ENCODE data around the gene PLCH1. TPM values are rescaled to one million over a fixed set of nuclear protein-coding genes. Genes with fewer than 3 reads are reported as not detected.

PLCH1 gene
- total and polyA plus RNA-seq, 9 of the 15 experiments (the other 6 are each of a cell fraction or from before 2014, with no cell fraction given): 0.17 to 0.62 (median 0.40) TPM

DNA sequence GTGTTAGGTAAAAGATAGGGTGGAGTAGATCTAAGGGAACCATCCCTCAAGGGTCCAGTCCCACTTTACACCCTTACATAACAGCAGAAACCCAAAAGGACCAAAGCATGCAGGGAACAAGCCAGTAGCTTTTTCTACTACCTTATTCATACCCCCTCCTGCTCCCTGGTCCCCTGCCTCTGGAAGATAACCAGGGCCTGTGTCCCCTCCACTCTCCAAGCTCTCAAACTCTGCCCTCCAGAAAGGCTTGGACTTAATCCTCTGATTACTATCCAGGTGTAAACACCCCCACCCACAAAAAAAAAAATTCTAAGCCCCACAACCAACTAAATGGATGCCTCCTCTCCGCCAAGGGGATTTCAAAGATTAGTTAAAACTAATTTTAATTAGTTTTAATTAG, 417.4 kb downstream of the PLCH1 start:
- H3K27ac ChIP-seq (ENCODE audit: extremely low read depth, low read depth, low read length): no peak overlapping the region
- ATAC-seq: peak; percentile 53
- H3K9me1 ChIP-seq (ENCODE audit: control insufficient read depth, insufficient read depth, low read length): no peaks in the 10 kb centered on the region
- H3K4me3 ChIP-seq: no peak overlapping the region
- TF ChIP-seq, protein P1, sequence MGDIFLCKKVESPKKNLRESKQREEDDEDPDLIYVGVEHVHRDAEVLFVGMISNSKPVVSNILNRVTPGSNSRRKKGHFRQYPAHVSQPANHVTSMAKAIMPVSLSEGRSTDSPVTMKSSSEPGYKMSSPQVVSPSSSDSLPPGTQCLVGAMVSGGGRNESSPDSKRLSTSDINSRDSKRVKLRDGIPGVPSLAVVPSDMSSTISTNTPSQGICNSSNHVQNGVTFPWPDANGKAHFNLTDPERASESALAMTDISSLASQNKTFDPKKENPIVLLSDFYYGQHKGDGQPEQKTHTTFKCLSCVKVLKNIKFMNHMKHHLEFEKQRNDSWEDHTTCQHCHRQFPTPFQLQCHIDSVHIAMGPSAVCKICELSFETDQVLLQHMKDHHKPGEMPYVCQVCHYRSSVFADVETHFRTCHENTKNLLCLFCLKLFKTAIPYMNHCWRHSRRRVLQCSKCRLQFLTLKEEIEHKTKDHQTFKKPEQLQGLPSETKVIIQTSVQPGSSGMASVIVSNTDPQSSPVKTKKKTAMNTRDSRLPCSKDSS (IDR thresholded peaks at IDR 0.05; ENCODE audit: low read depth, partially characterized antibody): no peak
- TF ChIP-seq, protein P2, sequence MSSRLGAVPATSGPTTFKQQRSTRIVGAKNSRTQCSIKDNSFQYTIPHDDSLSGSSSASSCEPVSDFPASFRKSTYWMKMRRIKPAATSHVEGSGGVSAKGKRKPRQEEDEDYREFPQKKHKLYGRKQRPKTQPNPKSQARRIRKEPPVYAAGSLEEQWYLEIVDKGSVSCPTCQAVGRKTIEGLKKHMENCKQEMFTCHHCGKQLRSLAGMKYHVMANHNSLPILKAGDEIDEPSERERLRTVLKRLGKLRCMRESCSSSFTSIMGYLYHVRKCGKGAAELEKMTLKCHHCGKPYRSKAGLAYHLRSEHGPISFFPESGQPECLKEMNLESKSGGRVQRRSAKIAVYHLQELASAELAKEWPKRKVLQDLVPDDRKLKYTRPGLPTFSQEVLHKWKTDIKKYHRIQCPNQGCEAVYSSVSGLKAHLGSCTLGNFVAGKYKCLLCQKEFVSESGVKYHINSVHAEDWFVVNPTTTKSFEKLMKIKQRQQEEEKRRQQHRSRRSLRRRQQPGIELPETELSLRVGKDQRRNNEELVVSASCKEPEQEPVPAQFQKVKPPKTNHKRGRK (tag; IDR thresholded peaks at IDR 0.05): no peak
- TF ChIP-seq FOXA3 (CRISPR knock-in tag; conservative IDR thresholded peaks at IDR 0.05 in 1 of 2, IDR thresholded peaks at IDR 0.05 in 1 of 2) (no peak), TAL1 (IDR thresholded peaks at IDR 0.05) (peak; percentile 33; the same call in 1 of the 2 replicates), NFE2 (IDR thresholded peaks at IDR 0.05; ENCODE audit: low read depth) (no peak), ARID1B (IDR thresholded peaks at IDR 0.05) (0 out of 2 replicates have a peak, but pooled peaks have one; percentile 33), RUNX1 (IDR thresholded peaks at IDR 0.05; ENCODE audit: low read depth) (no peak), HNRNPL (IDR thresholded peaks at IDR 0.05; ENCODE audit: low read depth, low read length) (no peak), CBFA2T3 (IDR thresholded peaks at IDR 0.05) (peak; percentile 56)
- TF ChIP-seq, protein P3, sequence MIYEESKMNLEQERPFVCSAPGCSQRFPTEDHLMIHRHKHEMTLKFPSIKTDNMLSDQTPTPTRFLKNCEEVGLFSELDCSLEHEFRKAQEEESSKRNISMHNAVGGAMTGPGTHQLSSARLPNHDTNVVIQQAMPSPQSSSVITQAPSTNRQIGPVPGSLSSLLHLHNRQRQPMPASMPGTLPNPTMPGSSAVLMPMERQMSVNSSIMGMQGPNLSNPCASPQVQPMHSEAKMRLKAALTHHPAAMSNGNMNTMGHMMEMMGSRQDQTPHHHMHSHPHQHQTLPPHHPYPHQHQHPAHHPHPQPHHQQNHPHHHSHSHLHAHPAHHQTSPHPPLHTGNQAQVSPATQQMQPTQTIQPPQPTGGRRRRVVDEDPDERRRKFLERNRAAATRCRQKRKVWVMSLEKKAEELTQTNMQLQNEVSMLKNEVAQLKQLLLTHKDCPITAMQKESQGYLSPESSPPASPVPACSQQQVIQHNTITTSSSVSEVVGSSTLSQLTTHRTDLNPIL (CRISPR knock-in tag; IDR thresholded peaks at IDR 0.05): no peak
- TF ChIP-seq, protein P4, sequence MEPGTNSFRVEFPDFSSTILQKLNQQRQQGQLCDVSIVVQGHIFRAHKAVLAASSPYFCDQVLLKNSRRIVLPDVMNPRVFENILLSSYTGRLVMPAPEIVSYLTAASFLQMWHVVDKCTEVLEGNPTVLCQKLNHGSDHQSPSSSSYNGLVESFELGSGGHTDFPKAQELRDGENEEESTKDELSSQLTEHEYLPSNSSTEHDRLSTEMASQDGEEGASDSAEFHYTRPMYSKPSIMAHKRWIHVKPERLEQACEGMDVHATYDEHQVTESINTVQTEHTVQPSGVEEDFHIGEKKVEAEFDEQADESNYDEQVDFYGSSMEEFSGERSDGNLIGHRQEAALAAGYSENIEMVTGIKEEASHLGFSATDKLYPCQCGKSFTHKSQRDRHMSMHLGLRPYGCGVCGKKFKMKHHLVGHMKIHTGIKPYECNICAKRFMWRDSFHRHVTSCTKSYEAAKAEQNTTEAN (CRISPR knock-in tag; IDR thresholded peaks at IDR 0.05): no peak
- peak; percentile 79 for FAIRE-seq
- peaks cover 0 to 12% of the 10 kb centered on the region in 2 experiments; a peak in 2 of 5 replicates for H3K4me1 ChIP-seq (replicated peaks in 1 of 2; ENCODE audit: control insufficient read depth in 2 of 2, insufficient read depth in 2 of 2, low read length in 2 of 2)
- POLR2A ChIA-PET: no interaction called here
- H3K9me3 ChIP-seq (replicated peaks; ENCODE audit: control insufficient read depth, insufficient read depth, low read depth, low read length): no peaks in the 10 kb centered on the region
- in situ Hi-C loops (cut with MboI): no loop called here
- 82% methylated on average over 1 of the region's 1 CpG for WGBS (ENCODE audit: insufficient coverage, low coverage, missing lambda C conversion rate)
- no peaks in the 10 kb centered on the region for H3K27me3 ChIP-seq (ENCODE audit: control insufficient read depth in 2 of 2, insufficient read depth in 2 of 2, low read length in 2 of 2)
- no peak overlapping the region for H3K4me2 ChIP-seq (ENCODE audit: insufficient read depth, low read length)
- no peaks in the 10 kb centered on the region for H3K36me3 ChIP-seq (ENCODE audit: control insufficient read depth, insufficient read depth, low read length)
- intact Hi-C loops (cut with micrococcal nuclease): loop anchor here (10.0 kb wide), 1 partner anchor 113 kb away; no protein-coding TSS in a partner anchor
- H4K20me1 ChIP-seq (replicated peaks; ENCODE audit: control insufficient read depth, insufficient read depth, low read length): no peaks in the 10 kb centered on the region
- no TSS peak for BruUV-seq (replicated peaks)
- H3K9ac ChIP-seq (ENCODE audit: insufficient read depth in 1 of 2, low read depth in 2 of 2, low read length in 2 of 2): peak overlapping the region in 1 of 2 experiments; percentile 1; a peak in 1 of 4 replicates
- no peaks in the 10 kb centered on the region for H3K79me2 ChIP-seq (ENCODE audit: control insufficient read depth, insufficient read depth, low read length)
- peak overlapping the region; percentile 60 for H2AFZ ChIP-seq (ENCODE audit: low read depth, low read length)
- CTCF ChIA-PET (ENCODE audit: low intra/inter-chr PET ratio): no interaction called here
- peak in 2 of 4 experiments; percentile 58 to 62 for DNase-seq (ENCODE audit: extremely low read depth in 1 of 4, low spot score in 3 of 4)

All from K562 (cell line).